ENCODE measurements around the gene ATP5PO. TPM values are rescaled to one million over a fixed set of nuclear protein-coding genes. Genes with fewer than 3 reads are reported as not detected.

Gene ATP5PO, protein sequence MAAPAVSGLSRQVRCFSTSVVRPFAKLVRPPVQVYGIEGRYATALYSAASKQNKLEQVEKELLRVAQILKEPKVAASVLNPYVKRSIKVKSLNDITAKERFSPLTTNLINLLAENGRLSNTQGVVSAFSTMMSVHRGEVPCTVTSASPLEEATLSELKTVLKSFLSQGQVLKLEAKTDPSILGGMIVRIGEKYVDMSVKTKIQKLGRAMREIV
- 172 and 194 TPM in 2 replicates for total RNA-seq

DNA sequence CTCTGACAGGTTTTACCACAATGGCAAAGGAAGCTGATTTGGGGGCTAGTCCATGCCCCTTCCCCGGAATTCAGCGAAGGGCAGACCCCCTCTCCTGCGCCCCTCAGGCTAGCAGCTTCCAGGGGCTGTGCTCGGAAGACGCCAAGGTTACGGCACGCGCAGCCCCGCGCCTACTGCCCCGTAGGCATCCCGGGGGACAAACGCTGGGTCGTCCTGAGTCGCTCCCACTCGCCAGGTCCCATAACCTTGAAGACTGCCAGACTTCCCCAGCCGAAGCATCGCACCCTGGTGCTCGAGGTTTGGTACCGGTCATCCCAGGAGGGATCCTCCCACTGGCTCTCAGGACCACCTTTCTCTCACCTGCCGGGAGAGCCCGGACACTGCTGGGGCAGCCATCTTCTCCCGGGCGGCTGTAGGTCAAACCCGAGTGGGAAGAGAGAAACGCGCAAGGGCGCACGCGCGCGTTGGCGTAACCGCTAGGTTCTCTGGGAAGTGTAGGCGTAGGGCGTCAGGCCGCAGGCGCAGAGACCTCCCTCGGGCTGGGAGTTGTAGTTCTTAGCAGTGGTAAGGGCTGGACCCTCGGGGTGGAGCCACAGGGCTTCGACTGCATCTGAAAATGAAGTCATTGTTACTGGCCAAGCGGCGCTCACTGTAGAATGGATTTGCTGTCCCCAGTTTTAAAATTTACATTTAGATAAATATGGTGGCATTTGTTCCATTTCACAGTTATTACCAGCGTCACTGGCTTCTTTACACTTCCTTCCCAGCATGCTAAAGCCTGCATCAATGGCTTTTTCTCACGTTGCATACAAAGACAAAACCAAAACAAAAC, at the start of gene ATP5PO:
ATP5PO (minus strand) TSS at position 437 of the 832 bp plus-strand sequence; CDS start at position 396, 41 bp downstream.
- peak within 1 kb of the TSS; percentile 99 for H3K4me3 Mint-ChIP-seq
- peaks cover 25% of the 10 kb centered on the region for H3K36me3 Mint-ChIP-seq (ENCODE audit: low read depth)
- intact Hi-C loops (cut with micrococcal nuclease) = loop anchor here (1.0 to 5.0 kb wide), 5 partner anchors 17 to 702 kb away; partner anchors contain the start of genes CRYZL1 and RCAN1
- peak; percentile 99 for DNase-seq
- H3K4me1 Mint-ChIP-seq = peaks cover 30% of the 10 kb centered on the region
- no peaks in the 10 kb centered on the region for H3K9me3 Mint-ChIP-seq
- peaks cover 2% of the 10 kb centered on the region for H3K27me3 Mint-ChIP-seq
- peak within 1 kb of the TSS; percentile 99 for H3K27ac Mint-ChIP-seq

DNA sequence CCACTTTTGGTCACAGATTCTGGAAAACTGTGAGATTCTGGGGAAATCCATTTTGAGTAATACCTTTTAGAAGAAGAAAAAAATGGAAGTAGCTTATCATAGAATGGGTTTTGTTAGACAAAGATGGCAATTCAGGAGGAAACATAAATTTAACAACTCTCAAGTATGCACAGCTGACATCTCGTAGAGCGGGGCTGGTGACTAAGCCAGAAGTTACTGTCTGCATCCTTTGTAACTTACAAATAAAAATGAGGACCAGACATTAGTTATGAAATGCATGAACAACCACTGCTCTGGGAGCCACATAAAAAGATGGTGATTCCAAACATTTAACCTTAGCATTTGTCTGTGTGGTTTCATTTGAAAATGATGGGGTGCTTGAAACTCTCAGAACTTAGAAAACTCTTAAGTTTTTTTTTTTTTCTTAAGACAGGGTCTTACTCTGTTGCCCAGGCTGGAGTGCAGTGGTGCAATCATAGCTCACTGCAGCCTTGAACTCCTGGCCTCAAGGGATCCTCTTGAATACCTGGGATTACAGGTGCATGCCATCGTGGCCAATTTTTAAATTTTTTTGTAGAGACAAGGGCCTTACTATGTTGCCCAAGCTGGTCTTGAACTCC, 49.2 kb upstream of the ATP5PO start:
- Mint-ChIP-seq H3K9me3 (peaks cover 12% of the 10 kb centered on the region), H3K36me3 (ENCODE audit: low read depth) (peaks cover 54% of the 10 kb centered on the region), H3K4me3 (no peak overlapping the region), H3K27ac (no peak overlapping the region), H3K27me3 (no peaks in the 10 kb centered on the region), H3K4me1 (peaks cover 12% of the 10 kb centered on the region)
- intact Hi-C loops (cut with micrococcal nuclease) = no loop called here
- no peak for DNase-seq

DNA sequence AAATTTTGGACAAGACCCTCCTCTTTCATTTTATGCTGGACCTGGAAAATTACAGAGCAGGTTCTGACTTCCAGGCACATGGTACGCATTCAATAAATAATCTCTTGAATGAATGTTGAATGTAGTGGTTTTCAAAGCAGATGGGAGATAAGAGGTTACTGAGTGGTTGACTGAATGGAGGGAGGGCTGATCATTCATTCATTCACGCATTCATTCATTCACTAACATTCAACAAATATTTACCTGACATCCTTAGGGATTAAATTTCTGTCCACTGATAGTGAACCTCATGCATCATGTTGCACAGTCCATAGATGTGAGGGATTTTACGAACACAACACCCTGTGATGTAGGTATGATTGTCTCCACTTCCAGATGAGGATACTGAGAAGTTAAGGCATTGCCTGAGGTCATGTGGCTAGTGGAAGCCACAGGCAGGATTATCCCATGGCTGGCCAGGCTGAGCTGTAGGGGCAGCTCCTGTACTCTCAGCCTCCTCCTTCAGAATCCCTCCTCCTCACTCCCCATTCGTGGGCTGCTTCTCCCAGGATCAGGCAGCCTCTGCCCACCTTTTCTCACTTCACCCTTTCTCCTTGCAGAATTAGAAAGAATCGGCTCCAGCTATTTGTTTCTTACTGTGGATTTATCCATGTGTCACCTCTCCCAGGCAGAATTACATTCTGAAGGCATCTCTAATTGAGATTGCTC, 48.4 kb upstream of the ATP5PO start:
- H3K27ac Mint-ChIP-seq = peak overlapping the region; percentile 9
- intact Hi-C loops (cut with micrococcal nuclease) = no loop called here
- DNase-seq = no peak
- H3K4me1 Mint-ChIP-seq = peaks cover 12% of the 10 kb centered on the region
- H3K27me3 Mint-ChIP-seq = no peaks in the 10 kb centered on the region
- no peak overlapping the region for H3K4me3 Mint-ChIP-seq
- peaks cover 16% of the 10 kb centered on the region for H3K9me3 Mint-ChIP-seq
- H3K36me3 Mint-ChIP-seq (ENCODE audit: low read depth) = peaks cover 52% of the 10 kb centered on the region

DNA sequence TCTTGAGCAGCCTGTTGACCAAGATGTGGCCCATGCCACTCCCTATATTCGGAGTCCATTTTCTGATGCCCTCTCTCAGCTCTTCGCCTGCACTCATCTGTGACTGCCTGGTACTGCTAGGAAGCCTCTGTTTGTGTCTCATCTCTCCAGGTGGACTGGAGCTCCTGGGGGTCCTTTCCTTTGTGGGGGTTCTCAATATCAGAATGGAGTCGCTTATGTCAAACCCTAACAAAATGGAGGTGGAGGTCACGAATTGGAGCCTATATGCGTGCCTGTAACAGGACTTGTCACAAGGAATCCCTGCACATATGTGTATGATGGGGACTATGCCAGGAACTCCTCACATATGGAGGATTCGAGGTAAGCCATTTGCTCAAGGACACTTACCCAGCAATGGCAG, 46.7 kb upstream of the ATP5PO start:
- no peak overlapping the region for H3K27ac Mint-ChIP-seq
- peaks cover 17% of the 10 kb centered on the region for H3K9me3 Mint-ChIP-seq
- H3K36me3 Mint-ChIP-seq (ENCODE audit: low read depth) = peaks cover 61% of the 10 kb centered on the region
- intact Hi-C loops (cut with micrococcal nuclease) = no loop called here
- DNase-seq = no peak
- H3K4me1 Mint-ChIP-seq = peaks cover 12% of the 10 kb centered on the region
- no peak overlapping the region for H3K4me3 Mint-ChIP-seq
- H3K27me3 Mint-ChIP-seq = no peaks in the 10 kb centered on the region

DNA sequence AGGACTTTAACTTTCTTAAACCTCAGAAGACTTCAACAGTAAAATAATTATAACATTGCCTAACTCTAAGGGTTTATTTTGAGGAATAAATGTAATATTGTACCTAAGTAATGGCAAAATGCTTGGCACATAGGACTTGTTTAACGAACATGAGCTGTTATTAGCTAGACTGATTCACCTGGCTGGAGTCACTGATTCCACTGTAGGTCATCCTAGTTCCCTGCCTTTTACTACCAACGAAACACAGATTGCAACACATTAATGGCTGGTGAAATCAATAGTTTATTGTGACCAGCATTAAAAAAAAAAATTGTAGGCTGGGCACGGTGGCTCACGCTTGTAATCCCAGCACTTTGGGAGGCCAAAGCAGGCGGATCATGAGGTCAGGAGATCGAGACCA, 45.5 kb upstream of the ATP5PO start:
- H3K27me3 Mint-ChIP-seq = no peaks in the 10 kb centered on the region
- H3K9me3 Mint-ChIP-seq = peaks cover 15% of the 10 kb centered on the region
- H3K4me3 Mint-ChIP-seq = no peak overlapping the region
- DNase-seq = no peak
- peaks cover 63% of the 10 kb centered on the region for H3K36me3 Mint-ChIP-seq (ENCODE audit: low read depth)
- intact Hi-C loops (cut with micrococcal nuclease) = no loop called here
- peaks cover 12% of the 10 kb centered on the region for H3K4me1 Mint-ChIP-seq
- no peak overlapping the region for H3K27ac Mint-ChIP-seq

DNA sequence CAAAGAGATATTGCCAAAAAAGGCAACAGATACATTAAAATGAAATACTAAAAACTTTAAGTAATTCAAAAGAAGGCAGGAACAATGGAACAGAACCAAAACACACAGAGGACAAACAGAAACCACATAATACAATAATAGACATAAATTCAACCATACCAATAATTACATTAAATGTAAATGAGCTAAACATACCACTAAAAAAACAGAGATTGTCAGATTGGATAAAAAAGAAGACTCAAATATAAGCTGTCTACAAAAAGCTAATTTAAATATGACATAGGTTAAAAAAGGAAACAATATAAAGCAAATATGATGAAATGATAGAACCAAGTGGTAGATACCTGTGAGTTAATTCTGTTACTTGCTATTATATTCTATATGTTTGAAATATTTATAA, 44.1 kb upstream of the ATP5PO start:
- Mint-ChIP-seq H3K4me1 (peaks cover 20% of the 10 kb centered on the region), H3K9me3 (peaks cover 16% of the 10 kb centered on the region), H3K27me3 (no peaks in the 10 kb centered on the region), H3K36me3 (ENCODE audit: low read depth) (peaks cover 68% of the 10 kb centered on the region), H3K27ac (no peak overlapping the region), H3K4me3 (no peak overlapping the region)
- intact Hi-C loops (cut with micrococcal nuclease) = no loop called here
- no peak for DNase-seq

DNA sequence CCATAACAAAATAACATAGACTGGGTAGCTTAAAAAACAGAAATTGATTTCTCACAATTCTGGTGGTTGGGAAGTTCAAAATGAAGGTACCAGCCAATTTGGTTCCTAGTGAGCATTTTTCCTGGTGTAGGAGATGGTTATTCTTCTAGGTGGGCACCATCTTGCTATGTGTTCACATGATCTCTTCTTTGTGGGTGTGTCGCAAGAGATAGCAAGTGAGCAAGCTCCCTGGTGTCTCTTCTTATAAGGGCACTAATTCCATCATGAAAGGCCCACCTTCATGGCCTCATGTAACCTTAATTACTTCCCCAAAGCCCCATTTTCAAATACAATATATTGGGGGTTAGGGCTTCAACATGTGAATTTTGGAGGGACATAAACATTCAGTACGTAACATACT, 38.8 kb upstream of the ATP5PO start:
- H3K27ac Mint-ChIP-seq = no peak overlapping the region
- H3K9me3 Mint-ChIP-seq = peaks cover 13% of the 10 kb centered on the region
- no peak overlapping the region for H3K4me3 Mint-ChIP-seq
- peaks cover 38% of the 10 kb centered on the region for H3K4me1 Mint-ChIP-seq
- H3K27me3 Mint-ChIP-seq = no peaks in the 10 kb centered on the region
- intact Hi-C loops (cut with micrococcal nuclease) = no loop called here
- no peak for DNase-seq
- H3K36me3 Mint-ChIP-seq (ENCODE audit: low read depth) = peaks cover 53% of the 10 kb centered on the region

DNA sequence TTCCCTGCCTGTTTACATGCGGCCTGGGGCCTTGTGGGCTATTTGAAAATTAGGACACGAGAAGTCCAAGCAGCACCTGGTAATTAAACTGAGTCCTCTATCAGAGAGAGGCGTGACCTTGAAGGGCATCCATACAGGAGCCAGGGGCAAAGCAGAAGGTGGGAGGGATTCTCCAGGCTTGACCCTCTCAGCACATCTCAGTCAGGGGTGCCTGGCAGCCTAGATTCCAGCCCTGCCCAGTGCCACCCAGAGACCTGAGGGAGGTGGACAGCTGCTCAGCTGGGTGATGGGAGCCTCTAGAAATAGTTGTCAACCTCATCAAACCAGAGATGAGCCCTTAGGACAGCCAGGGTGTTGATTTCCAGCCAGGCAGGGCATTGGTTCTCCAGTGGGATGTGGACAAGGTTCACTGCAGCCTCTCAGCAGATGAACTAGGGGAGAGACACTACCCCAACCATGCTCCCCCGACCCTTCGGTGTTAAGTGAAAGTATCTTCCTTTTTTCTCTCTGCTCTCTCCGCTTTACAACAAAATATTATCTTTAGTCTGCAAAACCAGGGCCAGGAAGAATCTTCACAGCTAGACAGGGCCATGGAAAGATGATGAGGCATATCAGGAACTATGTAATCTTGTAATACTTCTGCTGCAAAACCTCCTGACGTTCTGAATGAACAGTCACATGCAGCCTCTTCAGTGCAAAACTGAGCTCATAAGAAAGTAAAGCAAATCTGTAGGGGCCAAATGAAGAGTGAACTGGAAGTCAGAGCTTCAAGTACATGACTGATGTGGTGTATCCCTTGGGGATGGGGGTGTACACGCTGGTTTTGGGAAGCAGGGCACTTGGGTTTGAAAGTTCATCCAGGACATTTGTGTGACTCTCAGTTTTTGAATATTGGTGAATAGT, 35.9 kb upstream of the ATP5PO start:
- Mint-ChIP-seq H3K27me3 (peaks cover 3% of the 10 kb centered on the region), H3K9me3 (peaks cover 17% of the 10 kb centered on the region), H3K27ac (peak overlapping the region; percentile 89), H3K4me3 (peak overlapping the region; percentile 66), H3K36me3 (ENCODE audit: low read depth) (peaks cover 48% of the 10 kb centered on the region), H3K4me1 (peaks cover 63% of the 10 kb centered on the region)
- peak; percentile 68 for DNase-seq
- intact Hi-C loops (cut with micrococcal nuclease) = no loop called here

DNA sequence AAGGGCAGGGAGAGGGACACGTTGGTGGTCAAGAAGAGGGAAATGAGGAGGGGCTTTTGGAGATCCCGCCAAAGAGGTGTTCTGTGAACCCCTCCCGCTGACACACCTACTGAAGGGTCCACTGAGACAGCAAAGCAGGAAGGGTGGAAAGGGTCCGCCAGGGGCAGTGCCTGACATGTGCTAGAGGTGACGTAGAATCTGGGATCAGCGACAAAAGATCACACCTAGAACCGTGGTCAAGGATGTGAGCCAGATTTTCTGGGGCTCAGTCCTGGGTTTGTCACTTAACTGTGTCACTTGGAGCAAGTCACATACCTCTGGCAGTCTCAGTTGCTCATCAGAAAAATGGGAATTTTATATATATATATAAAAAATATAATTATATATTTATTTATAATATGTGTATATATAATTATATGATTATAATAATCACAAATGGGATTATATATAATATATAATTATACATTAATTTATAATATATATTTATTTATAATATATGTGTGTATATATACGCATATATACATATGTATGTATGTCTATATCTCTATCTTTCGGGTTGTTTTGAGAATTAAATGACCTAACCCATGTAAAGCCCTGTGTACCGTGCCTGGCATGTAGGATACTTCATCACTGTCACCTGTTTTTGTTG, 35.0 kb upstream of the ATP5PO start:
- peak overlapping the region; percentile 100 for H3K27ac Mint-ChIP-seq
- intact Hi-C loops (cut with micrococcal nuclease) = no loop called here

DNA sequence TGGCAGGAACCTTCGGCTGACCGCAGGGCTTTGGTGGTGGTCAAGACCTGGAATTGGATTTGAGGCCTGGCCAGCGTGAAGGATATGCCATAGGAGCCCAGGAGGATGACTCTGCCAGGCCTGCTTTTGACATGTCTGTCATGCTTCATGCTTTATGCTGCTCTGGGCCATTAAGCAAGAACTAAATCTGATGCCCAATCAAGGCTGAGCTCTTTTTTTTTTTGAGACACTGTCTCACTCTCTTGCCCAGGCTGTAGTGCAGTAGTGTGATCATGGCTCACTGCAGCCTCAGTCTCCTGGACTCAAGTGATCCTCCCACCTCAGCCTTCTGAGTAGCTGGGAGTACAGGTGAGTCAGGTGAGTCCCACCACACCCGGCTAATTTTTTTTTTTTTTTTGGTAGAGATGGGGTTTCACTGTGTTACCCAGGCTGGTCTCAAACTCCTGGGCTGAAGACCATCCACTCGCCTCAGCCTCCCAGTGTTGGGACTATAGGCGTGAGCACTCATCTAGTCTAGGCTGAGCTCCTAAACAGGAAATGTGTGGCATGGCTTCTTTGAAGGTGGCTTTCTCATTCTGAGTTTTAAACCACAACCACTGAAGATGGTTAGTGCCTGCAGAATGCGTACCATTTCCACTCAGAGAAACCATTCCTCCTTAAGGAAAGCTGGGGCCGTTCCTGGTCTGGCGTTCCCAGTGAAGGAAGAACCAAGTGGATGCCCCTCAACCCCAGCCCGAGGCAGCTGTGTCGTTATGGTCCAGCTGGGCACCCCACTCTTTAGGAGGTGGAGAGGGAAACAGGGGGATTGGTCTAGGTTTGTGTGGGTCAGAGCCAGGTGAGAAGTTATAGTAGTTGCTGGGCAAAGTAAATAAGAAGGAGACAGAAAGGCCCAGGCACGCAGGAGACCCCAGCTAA, 34.2 kb upstream of the ATP5PO start:
- intact Hi-C loops (cut with micrococcal nuclease) = loop anchor here (2.0 kb wide), 1 partner anchor 249 kb away; no protein-coding TSS in a partner anchor
- H3K4me1 Mint-ChIP-seq = peaks cover 67% of the 10 kb centered on the region

More for the DNA sequence above, 35.0 kb upstream of the ATP5PO start:
- peaks cover 44% of the 10 kb centered on the region for H3K36me3 Mint-ChIP-seq (ENCODE audit: low read depth)
- DNase-seq = peak; percentile 75
- peaks cover 17% of the 10 kb centered on the region for H3K9me3 Mint-ChIP-seq
- H3K27me3 Mint-ChIP-seq = peaks cover 3% of the 10 kb centered on the region
- peak overlapping the region; percentile 80 for H3K4me3 Mint-ChIP-seq
- peaks cover 68% of the 10 kb centered on the region for H3K4me1 Mint-ChIP-seq

DNA sequence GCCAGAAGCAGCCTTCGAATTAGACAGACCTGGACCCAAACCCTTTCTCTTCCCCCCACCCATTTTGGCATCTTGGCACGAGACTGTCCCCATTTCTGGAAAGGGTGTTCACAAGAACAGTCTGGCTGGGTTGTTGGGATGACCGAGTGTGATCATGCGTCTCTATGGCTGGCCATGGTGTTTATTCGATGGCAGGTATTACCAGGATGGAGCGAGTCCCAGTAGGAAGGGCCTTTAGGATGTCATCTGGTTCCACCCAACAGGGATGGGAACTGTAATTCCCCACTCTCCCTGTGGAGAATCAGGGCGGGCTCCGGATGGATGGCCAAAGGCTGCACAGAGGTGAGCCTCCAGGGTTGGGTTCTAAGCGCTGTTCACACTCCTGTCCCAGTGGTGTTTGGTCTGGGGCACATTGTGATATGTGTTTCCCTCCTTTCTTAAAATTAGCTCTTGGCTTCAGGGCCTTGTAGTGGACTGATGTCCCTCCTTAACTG, 33.4 kb upstream of the ATP5PO start:
- H3K4me1 Mint-ChIP-seq = peaks cover 73% of the 10 kb centered on the region
- intact Hi-C loops (cut with micrococcal nuclease) = loop anchor here (1.0 to 2.0 kb wide), 5 partner anchors 27 to 250 kb away; no protein-coding TSS in a partner anchor
- peaks cover 3% of the 10 kb centered on the region for H3K27me3 Mint-ChIP-seq
- peaks cover 51% of the 10 kb centered on the region for H3K36me3 Mint-ChIP-seq (ENCODE audit: low read depth)
- no peak for DNase-seq
- H3K27ac Mint-ChIP-seq = peak overlapping the region; percentile 100
- peaks cover 20% of the 10 kb centered on the region for H3K9me3 Mint-ChIP-seq
- peak overlapping the region; percentile 80 for H3K4me3 Mint-ChIP-seq

More for the DNA sequence above, 34.2 kb upstream of the ATP5PO start:
- peak; percentile 92 for DNase-seq
- peak overlapping the region; percentile 80 for H3K4me3 Mint-ChIP-seq
- H3K27me3 Mint-ChIP-seq = peaks cover 3% of the 10 kb centered on the region
- peaks cover 21% of the 10 kb centered on the region for H3K9me3 Mint-ChIP-seq
- H3K36me3 Mint-ChIP-seq (ENCODE audit: low read depth) = peaks cover 46% of the 10 kb centered on the region
- peak overlapping the region; percentile 100 for H3K27ac Mint-ChIP-seq
